ENCODE measurements around the gene DNAJA4.

The DNAJA4 gene

DNA sequence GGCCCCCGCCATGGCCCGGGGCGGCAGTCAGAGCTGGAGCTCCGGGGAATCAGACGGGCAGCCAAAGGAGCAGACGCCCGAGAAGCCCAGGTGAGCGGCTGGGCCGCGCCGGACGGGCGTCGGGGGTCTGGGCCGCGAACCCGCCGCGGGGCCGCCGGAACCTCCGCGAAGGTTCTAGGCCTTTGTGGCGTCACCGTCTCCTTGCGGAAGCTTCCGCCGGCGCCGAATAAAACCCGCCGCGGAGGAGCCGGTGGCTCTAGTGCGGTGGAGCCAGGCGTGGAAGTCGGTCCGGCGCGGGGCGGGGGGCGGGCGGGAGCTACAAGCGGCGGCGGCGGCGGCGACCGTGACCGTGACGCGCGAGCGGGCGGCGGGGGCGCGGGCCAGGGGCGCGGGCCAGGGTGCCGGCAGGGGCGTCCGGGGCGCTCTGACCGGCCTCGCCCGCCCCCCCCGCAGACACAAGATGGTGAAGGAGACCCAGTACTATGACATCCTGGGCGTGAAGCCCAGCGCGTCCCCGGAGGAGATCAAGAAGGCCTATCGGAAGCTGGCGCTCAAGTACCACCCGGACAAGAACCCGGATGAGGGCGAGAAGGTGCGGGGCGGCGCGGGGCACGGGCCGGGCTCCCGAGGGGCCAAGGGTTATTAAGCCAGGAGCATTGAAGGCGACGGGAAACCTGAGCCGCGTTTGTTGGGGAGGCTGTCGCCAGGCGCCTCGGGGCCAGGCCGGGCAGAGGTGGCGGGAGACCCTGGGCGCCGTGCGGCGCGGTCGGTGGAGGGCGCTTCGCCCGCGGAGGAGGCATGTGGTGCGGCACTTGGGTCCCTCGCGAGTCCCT, at the start of gene DNAJA4:
TSS of gene DNAJA4 (plus strand) at position 259 of the 833 bp plus-strand sequence. CDS start at position 461, 202 bp downstream.
- no peak for DNase-seq

DNA sequence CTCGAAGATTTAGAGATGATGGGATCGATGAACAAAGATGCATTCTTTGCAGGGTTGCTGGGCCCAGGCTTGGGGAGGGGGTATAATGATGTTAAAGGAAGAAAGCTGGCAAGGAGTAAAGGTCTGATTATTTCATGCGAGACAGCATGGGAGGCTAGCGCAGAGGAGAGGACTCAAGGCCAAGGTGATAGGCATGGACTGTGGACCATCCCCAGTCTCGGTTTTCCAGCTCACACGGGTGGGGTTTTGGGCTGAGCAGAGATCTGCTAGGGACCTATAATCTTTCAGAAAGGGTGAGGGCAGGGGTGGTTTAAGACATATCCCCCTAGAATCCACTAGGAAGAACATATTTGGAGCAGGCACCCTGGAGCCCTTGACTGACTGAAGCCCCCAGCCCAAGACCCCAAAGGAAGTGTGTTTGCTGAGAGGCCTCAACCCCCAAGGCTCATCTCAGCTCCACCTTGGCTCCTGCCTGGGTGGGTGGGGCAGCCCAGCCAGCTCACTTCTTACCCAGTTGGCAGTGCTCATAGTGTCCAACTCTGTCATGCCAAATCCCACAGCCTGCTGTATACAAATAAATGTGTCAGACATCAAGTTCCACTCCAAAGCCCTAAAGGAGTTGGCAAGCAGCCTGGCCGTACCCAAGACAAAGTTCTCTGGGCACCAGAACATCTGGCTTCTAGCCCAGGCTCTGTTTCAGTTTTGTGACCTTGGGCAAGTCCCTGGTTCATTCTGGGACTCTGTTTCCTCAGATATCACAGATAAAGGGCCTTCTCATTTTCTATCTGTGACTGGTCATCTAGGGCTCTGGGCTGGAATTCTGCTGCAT, 47.9 kb upstream of the DNAJA4 start:
- peak; percentile 13 for DNase-seq

DNA sequence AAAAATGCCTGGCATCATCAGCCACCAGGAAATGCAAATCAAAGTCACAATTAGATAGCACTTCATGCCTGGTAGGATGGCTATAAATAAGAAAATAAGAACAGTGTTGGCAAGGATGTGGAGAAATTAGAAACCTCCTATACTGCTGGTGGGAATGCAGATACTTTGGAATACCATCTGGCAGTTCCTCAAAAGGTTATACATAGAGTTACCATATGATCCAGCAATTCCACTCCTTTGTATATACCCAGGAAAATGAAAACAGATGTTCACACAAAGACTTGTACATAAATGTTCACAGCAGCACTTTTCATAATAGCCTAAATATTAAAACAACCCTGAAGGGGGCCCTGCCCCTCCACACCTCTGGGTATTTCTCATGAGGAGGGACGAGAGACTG, 43.6 kb upstream of the DNAJA4 start:
- DNase-seq = no peak

DNA sequence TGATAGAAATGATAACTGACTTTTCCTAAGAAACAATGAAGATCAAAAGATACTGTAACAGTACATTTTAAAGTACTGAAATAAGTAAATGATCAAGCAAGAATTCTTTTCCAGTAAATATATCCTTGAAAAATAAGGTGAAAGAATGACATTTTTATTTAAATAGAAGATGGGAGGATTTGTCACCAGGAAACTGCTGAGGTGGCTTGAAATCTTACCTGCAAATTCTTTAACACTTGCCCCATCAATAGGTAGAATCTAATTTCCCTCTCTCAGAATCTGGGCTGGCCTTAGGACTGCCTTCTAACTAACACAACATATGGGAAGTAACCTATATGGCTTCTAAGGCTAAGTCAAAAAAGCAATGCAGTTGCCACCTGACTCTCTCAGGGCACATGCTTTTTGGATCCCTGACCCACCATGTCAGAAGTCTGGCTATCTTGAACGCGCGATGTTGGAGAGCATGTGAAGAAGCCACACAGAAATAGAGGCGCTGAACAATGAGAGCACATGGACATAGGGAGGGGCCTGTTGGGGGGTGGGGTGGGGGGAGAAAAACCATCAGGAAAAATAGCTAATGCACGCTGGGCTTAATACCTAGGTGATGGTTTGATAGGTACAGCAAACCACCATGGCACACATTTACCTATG, 41.5 kb upstream of the DNAJA4 start:
- no peak for DNase-seq

DNA sequence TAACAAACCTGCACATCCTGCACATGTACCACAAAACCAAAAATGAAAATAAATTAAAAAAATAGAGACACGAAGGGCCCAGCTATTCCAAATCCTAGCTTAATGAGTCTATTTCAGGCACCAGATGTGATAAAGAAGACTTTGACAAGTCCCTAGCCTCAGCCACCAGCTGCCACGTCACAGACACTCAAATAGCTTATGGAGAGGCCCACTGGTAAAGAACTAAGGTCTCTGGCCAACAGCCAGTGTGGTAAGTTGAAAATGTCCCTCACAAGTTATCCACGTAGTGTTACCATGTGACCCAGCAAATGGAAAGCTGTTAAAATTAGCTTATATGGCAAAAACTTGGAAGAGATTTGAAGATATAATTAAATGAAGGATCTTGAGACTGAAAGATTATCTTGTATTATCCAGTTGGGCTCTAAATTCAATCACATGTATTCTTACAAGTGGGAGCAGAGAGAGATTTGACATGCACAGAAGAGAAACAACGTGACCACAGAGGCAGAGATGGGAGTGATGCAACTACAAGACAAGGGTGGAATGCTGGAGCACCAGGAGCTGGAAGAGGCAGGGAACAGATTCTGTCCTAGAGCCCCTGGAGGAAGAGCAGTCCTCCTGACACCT, 40.9 kb upstream of the DNAJA4 start:
- no peak for DNase-seq

DNA sequence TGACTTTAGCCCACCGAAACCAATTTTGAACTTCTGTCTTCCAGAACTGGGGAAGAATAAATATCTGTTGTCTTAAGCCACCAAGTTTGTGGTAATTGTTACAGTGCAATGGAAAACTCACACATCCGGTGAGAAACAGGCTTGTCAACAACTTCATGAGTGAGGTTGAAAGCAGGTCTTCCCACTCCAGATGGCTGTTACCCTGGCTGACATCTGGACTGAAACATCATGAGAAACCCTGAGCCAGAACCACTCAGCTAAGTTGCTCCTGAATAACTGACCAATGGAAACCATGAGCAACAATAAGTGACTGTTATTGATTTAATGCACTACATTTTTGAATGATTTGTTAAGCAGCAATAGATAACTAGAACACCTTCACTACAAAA, 40.3 kb upstream of the DNAJA4 start:
- no peak for DNase-seq

DNA sequence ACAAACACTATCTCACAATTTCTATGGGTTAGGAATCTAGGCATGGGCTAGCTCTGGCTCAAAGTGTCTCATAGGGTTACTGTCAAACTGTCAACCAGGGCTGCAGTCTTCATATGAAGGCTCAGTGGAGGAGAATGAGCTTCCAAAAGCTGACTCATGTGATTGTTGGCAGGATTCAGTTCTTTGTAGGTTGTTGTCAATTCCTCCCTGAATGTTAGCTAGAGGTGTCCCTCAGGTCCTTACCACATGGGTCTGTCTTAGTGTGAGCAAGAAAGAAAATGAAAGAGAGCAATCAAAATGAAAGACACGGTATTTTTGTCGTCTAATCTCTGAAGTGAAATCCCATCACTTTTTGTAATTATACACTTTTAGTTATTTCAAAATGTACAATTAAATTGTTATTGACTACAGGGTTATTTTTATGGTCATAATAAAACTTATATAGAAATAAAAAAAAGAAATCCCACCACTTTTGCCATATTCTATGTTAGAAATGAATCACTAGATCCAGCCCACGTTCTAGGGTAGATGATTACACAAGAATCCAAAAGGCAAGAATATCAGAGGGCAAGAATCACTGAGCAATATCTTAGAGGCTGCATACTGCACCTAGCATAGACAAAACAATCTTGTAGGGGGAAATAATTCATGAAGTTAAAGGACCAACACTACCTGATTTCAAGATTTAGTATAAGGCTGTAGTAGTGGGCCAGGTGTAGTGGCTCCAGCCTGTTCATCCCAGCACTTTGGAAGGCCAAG, 38.4 kb upstream of the DNAJA4 start:
- no peak for DNase-seq

DNA sequence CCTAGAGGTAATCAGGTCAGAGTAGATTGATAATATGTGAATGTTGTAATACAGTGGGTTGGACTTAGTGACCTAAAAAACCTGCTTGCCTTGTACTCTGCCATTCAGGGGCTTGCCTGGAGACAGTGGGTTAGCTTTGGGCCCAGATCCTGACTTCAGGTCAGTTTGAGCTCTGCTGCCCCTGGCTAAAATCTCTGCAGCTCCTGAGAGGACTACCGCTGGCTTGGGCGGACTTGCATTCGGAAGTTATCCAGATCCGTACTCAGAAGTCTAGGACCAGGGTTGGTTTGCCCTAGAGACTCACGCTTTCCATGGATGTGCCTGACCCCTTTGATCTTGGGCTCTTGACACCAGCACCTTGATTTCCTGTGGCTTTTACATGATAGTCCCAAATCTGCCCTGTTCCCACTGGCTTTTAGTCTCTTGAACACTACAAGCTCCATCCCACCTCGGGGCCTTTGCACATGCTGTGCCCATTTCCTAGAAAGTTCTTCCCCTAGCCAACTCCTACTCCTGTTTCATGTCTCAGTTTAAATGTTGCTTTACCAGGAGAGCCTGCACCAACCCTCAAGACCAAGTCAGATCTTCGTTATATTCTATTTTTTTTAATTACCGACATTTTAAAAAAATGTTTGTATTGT, 35.9 kb upstream of the DNAJA4 start:
- DNase-seq = no peak

DNA sequence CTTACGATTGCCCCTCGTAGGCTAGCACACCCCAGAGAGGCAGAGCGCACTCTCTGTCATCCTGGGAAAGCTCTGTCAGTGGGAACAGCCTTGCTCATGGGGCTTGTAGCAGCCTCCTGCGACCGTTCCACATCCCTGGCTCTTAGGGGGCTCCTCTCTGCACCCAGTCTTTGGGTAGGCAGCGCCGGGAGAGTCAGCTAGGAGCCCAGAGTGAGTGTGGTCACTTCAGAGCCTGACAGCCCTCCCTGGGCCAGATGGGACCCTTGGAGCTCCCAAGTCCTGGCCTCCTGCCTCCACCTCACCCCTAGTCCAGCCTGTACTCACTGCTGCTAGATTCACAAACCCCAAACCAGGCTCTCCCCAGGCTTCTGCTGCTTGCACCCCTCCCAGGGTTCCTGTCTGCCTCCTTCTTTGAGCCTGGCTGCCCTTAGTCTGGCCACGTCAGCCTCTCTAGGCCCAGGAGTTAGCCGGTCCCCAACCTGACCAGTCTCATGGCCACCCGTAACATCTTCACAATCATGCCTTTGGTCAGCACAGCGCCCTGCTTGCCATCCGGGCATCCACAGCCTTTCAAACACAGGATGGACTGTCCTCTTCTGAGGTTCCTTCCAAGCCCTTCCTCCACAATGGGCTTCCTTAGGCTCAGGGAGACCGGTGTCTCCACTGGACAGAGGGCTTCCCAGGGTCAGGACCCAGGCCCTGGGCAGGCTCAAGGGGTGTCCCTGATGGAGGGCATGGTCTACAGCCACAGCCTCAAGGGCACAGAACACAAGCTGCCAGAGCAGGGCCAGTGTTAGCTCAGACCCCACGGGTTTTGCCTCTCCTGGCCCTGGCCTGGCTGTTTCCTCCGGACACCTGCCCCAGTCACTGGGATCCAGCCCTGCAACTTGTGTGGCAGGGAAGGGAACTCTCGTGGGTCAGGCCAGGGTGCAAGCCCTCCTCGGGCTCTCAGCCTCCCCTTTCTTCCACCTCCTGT, 34.6 kb upstream of the DNAJA4 start:
- no peak for DNase-seq

DNA sequence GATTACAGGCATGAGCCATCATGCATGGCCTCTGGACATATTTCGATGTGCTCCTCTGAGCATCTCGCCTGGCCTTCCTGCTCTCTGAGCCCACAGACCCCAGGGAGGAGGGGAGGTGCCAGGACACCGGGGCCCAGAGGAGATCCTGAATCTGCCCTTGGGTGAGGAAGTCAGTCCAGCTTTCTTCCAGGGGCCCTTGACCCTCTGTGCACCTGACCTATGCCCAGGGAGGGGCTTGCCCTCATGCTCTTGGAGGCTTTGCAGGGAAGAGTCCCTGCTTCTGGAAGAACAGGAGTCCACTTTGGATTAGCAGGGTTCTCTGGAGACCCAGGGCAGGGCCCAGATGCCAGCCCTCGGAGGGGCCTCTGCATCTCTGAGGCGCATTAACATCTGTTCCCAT, 31.4 kb upstream of the DNAJA4 start:
- no peak for DNase-seq

DNA sequence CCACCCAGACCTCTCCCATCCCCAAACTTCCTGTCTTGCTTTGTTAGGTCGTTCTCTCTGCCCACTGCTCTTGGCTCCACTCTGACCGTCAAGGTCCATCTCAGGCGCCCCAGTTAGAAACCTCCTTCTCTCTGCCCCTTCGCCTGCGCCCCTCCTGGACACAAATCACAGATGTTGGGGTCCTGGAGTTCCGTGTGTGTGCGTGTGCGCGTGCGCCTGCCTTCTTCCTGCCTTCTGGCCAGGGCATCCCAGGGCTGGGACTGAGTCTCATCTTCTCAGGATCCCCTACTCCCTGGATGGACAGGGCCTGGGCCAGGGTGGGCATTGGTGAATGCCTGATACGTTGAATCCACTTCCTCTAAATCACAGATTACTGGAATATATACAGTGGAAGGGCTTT, 30.9 kb upstream of the DNAJA4 start:
- no peak for DNase-seq

DNA sequence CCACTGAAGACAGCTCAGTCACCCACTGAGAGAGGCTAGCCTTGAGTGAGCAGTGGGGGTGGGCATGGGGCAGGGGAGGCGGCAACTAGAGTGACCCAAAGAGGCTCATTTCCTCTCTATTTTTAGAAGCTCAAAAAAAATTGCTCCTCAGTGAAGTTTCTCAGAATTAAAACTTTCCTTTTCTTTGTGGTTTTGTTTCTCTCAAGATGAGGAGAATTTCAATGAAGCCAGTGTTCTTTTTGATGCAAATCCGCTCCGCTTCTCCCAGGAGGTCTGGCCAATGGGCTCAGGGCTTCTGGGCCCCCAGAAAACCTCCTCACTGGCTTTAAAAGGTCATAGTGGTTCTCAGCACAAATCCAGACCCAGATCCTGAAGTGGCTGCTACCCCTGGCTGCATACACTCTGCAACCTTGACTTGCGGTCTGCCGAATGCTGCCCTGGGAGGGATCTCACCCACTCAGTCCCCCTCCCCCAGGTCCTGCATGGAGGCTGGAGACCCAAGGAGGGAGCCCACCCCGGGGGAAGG, 29.8 kb upstream of the DNAJA4 start, which contains the start of gene ACSBG1:
TSS of gene ACSBG1 (minus strand) at position 51 of the 526 bp plus-strand sequence. CDS start 64 bp downstream, outside the sequence.
- no peak for DNase-seq

DNA sequence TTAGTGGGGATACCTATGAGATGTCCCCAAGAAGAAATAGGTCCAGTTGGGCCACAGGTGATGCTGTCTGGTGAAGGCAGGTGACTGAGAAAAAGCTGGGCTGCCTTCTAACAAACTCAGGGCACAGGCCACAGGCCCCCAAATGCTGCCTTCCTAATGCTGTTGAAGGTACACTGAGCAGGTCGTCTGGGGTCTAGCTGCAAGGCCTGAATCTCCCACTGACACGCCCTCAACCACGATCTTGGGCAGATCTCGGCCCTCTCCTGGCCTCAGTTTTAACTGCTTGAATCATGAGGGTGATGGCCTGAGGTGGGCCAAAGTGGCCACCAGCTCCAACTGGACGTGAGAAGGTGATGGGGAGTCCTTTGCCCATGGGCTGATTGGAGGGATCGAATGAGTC, 27.9 kb upstream of the DNAJA4 start:
- no peak for DNase-seq

DNA sequence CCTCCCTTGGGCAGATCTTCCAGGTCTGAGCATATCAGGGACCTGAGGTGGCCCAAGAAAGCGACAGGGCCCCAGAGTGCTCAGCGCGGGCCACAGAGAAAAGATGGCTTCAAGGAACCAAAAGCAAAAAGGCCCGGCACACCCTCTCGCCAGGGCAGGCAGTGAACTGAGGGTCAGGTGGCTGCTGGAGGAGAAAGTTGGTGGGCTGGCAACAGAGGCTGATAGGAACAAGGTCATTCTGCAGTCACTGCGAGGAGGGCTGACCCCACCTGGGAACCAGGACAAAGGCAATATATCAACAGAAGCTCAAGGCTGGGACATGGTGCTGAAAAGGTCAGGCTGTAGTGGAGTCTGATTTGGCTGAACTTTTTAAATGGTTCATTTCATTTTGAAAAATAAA, 27.2 kb upstream of the DNAJA4 start:
- DNase-seq = no peak

DNA sequence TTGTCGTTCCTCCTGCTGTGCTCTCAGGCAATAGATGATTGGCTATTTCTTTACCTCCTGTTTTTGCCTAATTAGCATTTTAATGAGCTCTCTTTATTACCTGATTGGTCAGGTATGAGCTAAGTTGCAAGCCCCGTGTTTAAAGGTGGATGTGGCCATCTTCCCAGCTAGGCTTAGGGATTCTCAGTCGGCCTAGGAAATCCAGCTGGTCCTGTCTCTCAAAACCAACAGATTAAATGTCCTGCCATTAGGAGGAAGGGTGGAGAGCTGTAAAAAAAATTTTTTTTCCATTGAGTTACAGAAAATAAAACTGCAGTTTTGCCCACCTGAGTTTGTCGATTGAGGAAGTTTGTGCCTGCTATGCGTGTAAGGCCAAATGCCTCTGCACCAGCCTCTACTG, 24.6 kb upstream of the DNAJA4 start:
- no peak for DNase-seq

DNA sequence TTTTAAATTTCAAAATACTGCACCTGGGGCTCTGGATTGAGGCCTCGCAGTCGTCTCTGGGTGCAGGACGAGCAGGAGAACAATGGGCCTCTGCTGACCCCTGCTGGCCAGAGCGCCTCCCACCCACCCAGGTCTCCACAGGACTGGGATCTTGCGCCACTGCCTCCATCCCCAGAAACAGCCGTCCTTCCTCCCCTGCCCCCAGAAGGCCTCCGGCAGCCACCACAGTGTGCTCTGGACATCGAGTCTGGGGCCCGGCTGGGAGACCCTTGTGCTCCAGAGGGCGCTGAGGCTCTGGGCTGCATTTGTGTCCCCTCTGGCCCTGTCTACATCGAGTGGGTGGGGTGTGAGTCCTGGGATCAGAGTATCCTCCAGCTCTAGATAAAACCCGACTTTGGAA, 23.3 kb upstream of the DNAJA4 start:
- peak; percentile 32 for DNase-seq

DNA sequence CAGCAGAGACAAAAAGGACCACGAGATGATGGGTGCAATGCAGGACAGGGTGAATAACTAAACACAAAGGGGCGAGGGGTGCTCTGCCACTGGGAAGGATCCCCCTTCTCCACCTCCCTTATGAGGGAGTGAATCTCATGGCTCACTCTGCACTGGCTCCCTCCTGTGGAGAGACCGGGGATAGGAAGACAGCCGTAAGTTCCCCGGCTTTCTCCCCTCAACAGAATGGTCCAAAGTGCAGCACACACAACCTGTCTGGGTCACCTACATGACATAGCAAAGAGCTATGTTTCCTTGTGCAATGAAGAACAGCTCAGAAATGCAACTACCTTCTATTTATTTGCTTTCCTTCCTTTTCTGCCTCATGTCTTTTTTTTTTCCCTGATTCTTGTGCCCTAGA, 22.2 kb upstream of the DNAJA4 start:
- DNase-seq = no peak

DNA sequence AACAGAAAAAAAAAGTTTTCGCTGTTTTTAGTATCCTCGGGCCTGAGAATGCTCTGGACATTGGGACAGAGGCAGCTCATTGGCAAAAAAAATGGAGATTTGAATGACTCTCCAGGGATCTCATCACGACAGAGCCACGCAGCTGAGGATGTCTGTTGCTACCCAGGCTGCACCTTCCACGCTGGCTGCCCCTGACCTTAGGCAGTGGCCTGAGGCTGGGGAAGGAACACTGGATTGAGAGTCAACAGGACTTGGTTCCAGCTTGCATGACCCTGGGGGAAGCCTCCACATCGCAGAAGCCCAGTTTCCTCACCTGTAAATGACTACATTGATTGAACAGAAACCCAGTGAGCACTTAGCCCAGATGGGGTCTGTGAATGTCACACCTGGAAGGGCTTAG, 21.3 kb upstream of the DNAJA4 start:
- no peak for DNase-seq

DNA sequence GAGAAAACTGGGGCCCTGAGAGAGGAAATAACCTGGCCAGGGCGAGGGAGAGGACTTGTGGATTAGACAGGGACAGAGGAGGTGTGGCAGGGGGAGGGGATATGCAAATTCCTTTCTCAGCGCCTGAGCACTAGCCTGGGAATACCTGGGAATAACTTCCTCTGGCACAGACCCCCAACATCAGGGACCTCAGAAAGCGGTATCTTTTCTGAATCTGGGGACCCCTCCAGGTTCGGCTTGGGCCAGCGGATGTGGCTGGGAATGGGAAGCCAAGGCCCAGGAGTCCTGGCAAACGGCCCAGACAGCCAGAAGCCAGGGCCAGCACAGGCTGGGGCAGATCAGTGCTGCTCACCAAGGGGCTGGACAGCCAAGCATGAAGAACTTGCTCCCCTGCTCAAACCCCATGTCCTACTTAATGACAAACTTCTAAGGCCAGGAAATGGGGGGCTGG, 20.8 kb upstream of the DNAJA4 start:
- DNase-seq = peak; percentile 14

DNA sequence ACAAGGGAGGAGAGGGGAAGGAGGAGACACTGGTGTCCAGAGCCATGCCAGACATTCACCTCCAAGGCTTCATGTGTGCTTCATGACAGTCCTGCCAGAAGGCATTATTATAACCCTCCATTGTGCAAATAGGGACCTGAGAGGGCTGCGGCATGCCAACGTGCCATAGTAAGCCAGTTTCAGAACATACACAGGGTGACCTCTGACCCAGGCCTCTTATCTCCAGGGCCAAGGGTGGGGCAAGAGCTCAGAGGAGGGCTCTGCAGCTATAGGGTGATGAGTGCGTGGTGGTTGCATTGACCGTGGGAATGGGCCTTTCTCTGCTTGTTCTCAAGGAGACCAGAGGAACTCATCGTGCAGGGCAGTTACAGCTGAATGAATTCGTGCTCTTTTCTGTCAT, 20.3 kb upstream of the DNAJA4 start:
- DNase-seq = no peak

Data from kidney glomerular epithelial cell (primary cell).